HepG2 (cell line): ENCODE data around the gene OSBPL1A. TPM values are rescaled to one million over a fixed set of nuclear protein-coding genes. Genes with fewer than 3 reads are reported as not detected.

Experiments
- ATAC-seq: fragments of 200-7000 bp; cut with Tn5 transposase; 3 replicates; pipeline ENCODE4 v1.9.1; 2020; ENCODE audit warnings: mild to moderate bottlenecking, moderate library complexity
- BruUV-seq: library from RNA; stranded (reverse); fragments of 400-500 nt; replicated peaks from 2 replicates; lab custom pipeline; 2021; lab: Mats Ljungman, UMichigan
- CTCF ChIA-PET: fragments of 300-600 bp; formaldehyde crosslinking; extraction: SDS; loops from one replicate; lab custom pipeline; 2021; ENCODE audit warnings: low total read pairs, inconsistent platforms, low intra/inter-chr PET ratio; lab: Yijun Ruan, JAX
- POLR2A ChIA-PET: fragments of 350-600 bp; sonication (Branson Sonifier 250); formaldehyde crosslinking; loops from one replicate; lab custom pipeline; 2020; ENCODE audit warnings: antibody characterized with exemption, inconsistent platforms; lab: Yijun Ruan, JAX
- DNase-seq: peaks from one replicate; pipeline ENCODE4 v3.0.0-alpha.2; 2015; ENCODE audit warnings: low spot score
- FAIRE-seq: peaks from 3 replicates; lab custom pipeline; 2011; peaks lifted over from hg19 to GRCh38; lab: Jason Lieb, UNC
- H2AFZ ChIP-seq: one replicate; pipeline ENCODE4 v1.6.1; 2011; ENCODE audit warnings: low read length, inconsistent platforms
- H3K27ac ChIP-seq: fragments of 300-600 bp; 3 replicates; pipeline ENCODE4 v1.8.0; 2011; ENCODE audit warnings: mixed run types, mild to moderate bottlenecking, mixed read lengths, low read length, inconsistent platforms; ENCODE audit not compliant: insufficient read depth; ENCODE audit errors: extremely low read length
- H3K27me3 ChIP-seq, 2 experiments: fragments of 200-600 bp in 1 of 2; 2 replicates in 1 of 2; 3 replicates in 1 of 2; pipeline versions ENCODE4 v1.6.0 to v1.8.0; 2011; ENCODE audit warnings: low read length in 2 of 2, mild to moderate bottlenecking in 2 of 2, moderate library complexity in 2 of 2, inconsistent platforms in 1 of 2; ENCODE audit not compliant: insufficient read depth in 2 of 2, control insufficient read depth in 1 of 2
- H3K36me3 ChIP-seq, 2 experiments: fragments of 200-600 bp in 1 of 2; replicated peaks in 1 of 2; 2 replicates in 1 of 2; 3 replicates in 1 of 2; pipeline versions ENCODE4 v1.5.1 to v1.8.0; 2011; ENCODE audit warnings: low read length in 2 of 2, inconsistent platforms in 1 of 2; ENCODE audit not compliant: insufficient read depth in 2 of 2, control insufficient read depth in 1 of 2
- H3K4me1 ChIP-seq: 2 replicates; pipeline ENCODE4 v1.5.1; 2012; ENCODE audit warnings: low read length, inconsistent platforms; ENCODE audit not compliant: insufficient read depth
- H3K4me2 ChIP-seq: 2 replicates; pipeline ENCODE4 v1.6.0; 2011; ENCODE audit warnings: low read depth, low read length, inconsistent platforms
- H3K4me3 ChIP-seq, 3 experiments: fragments of 200-600 bp in 1 of 3; sonication (generic), shearing (Covaris generic) in 1 of 3; replicated peaks in 1 of 3; 2 replicates each; pipeline ENCODE4 v1.5.1; 2011 to 2016; ENCODE audit warnings: low read length in 3 of 3, inconsistent platforms in 2 of 3, low read depth in 2 of 3, mild to moderate bottlenecking in 2 of 3, control low read depth in 1 of 3, mixed read lengths in 1 of 3; ENCODE audit not compliant: insufficient read depth in 1 of 3
- H3K79me2 ChIP-seq: one replicate; pipeline ENCODE4 v1.6.1; 2011; ENCODE audit warnings: low read length, inconsistent platforms; ENCODE audit not compliant: insufficient read depth
- H3K9ac ChIP-seq: 2 replicates; pipeline ENCODE4 v1.6.0; 2011; ENCODE audit warnings: mild to moderate bottlenecking, low read depth, low read length, inconsistent platforms; ENCODE audit not compliant: insufficient read depth
- H3K9me3 ChIP-seq: 2 replicates; pipeline ENCODE4 v1.5.1; 2012; ENCODE audit warnings: mild to moderate bottlenecking, low read length
- H4K20me1 ChIP-seq: 2 replicates; pipeline ENCODE4 v1.6.0; 2011; ENCODE audit warnings: inconsistent platforms, mild to moderate bottlenecking, low read length, moderate library complexity; ENCODE audit not compliant: insufficient read depth
- MAZ ChIP-seq, 2 experiments: sonication (generic) in 1 of 2; formaldehyde crosslinking in 1 of 2; IDR thresholded peaks; 2 replicates each; pipeline versions ENCODE4 v1.5.0 to v1.6.1; 2012 to 2020; ENCODE audit warnings: low read depth in 2 of 2, mild to moderate bottlenecking in 2 of 2, borderline replicate concordance in 1 of 2, improper control_type of control experiment in 1 of 2, low read length in 1 of 2, missing genetic modification reagents in 1 of 2, moderate library complexity in 1 of 2
- MED8 ChIP-seq: sonication (generic); formaldehyde crosslinking; IDR thresholded peaks from 2 replicates; pipeline ENCODE4 v1.8.1; 2023; ENCODE audit warnings: mild to moderate bottlenecking, missing genetic modification reagents; ENCODE audit not compliant: insufficient replicate concordance
- NFAT5 ChIP-seq: sonication (generic); formaldehyde crosslinking; IDR thresholded peaks from 2 replicates; pipeline ENCODE4 v1.4.0; 2020; ENCODE audit warnings: missing genetic modification reagents
- NONO ChIP-seq, 2 experiments: fragments of 450-650 bp in 1 of 2; sonication (generic) in 1 of 2; formaldehyde crosslinking in 1 of 2; IDR thresholded peaks in 1 of 2; conservative IDR thresholded peaks in 1 of 2; 2 replicates each; pipeline versions ENCODE4 v1.6.1 to v1.8.0; 2017 to 2022; ENCODE audit warnings: mild to moderate bottlenecking in 1 of 2, missing genetic modification reagents in 1 of 2, moderate library complexity in 1 of 2
- PBX3 ChIP-seq: sonication (generic); formaldehyde crosslinking; IDR thresholded peaks from 2 replicates; pipeline ENCODE4 v1.8.1; 2023; ENCODE audit warnings: missing genetic modification reagents, inconsistent platforms, borderline replicate concordance
- RFX3 ChIP-seq: IDR thresholded peaks from 2 replicates; pipeline ENCODE4 v1.6.1; 2016; ENCODE audit warnings: missing biosample characterization, missing genetic modification reagents
- ZNF432 ChIP-seq: sonication (generic); formaldehyde crosslinking; IDR thresholded peaks from 2 replicates; pipeline ENCODE4 v1.5.0; 2020; ENCODE audit warnings: missing genetic modification reagents, mild to moderate bottlenecking, borderline replicate concordance
- ZNF615 ChIP-seq: sonication (generic); formaldehyde crosslinking; IDR thresholded peaks from 2 replicates; pipeline ENCODE4 v1.5.0; 2020; ENCODE audit warnings: mild to moderate bottlenecking, missing genetic modification reagents, borderline replicate concordance
- ZNF619 ChIP-seq: sonication (generic); formaldehyde crosslinking; IDR thresholded peaks from 2 replicates; pipeline ENCODE4 v1.4.0; 2020; ENCODE audit warnings: mild to moderate bottlenecking, missing genetic modification reagents
- ZNF672 ChIP-seq: sonication (generic); formaldehyde crosslinking; IDR thresholded peaks from 2 replicates; pipeline ENCODE4 v1.8.1; 2022; ENCODE audit warnings: missing genetic modification reagents
- ZNF713 ChIP-seq: sonication (generic); formaldehyde crosslinking; IDR thresholded peaks from 2 replicates; pipeline ENCODE4 v1.4.0; 2020; ENCODE audit warnings: mild to moderate bottlenecking, missing genetic modification reagents
- WGBS: methylation state at CpG from one replicate; pipeline ENCODE4 v1.1.6; 2017; ENCODE audit warnings: low lambda C conversion rate; 5-methylcytosine and 5-hydroxymethylcytosine counted together
- in situ Hi-C: cut with HindIII; loops from 2 replicates; pipeline ENCODE4 v1.10.0; 2017; ENCODE audit warnings: low pct_unique_long_range_greater_than_20kb; ENCODE audit not compliant: extremely low pct_ligation_motif_present
- intact Hi-C: fragments of 100-400 bp; cut with micrococcal nuclease; formaldehyde crosslinking; loops from one replicate; pipeline ENCODE4 v1.10.0; 2022; ENCODE audit not compliant: unreplicated experiment
- polyA plus RNA-seq, 8 experiments: library from polyadenylated mRNA; depleted of rRNA in 3 of 8; stranded (reverse) in 7 of 8; unstranded in 1 of 8; fragments of >200 nt; fragmentation: Illumina TruSeq in 4 of 8; extraction: Trizol in 4 of 8; gene quantifications; 2 replicates each; pipeline versions ENCODE4 v1.2.1 to v1.2.3, GENCODE V29; 2011 to 2016; ENCODE audit warnings: low read depth in 4 of 8, missing spikeins in 1 of 8, mixed read lengths in 1 of 8; ENCODE audit not compliant: insufficient read depth in 1 of 8
- total RNA-seq, 5 experiments: library from RNA; depleted of rRNA; stranded (reverse); fragments of >200 nt; fragmentation: Illumina TruSeq; extraction: Trizol; gene quantifications; 2 replicates each; pipeline ENCODE4 v1.2.3, GENCODE V29; 2016; ENCODE audit warnings: low read depth in 1 of 5

The OSBPL1A gene
- total and polyA plus RNA-seq, 2 of the 13 experiments (the other 11 are each of a cell fraction or from before 2014, with no cell fraction given), result 0.02 TPM; not detected in 1

GRCh38 chr18:24118750-24119577 lies 278.7 kb downstream of the OSBPL1A start (continued):
- no peak for TF ChIP-seq NFAT5 (CRISPR knock-in tag)
- no peak for TF ChIP-seq ZNF619 (CRISPR knock-in tag)

GRCh38 chr18:24115628-24116027 lies 282.0 kb downstream of the OSBPL1A start:
- Histone ChIP-seq H3K36me3 (peaks cover 0 to 6% of the 10 kb centered on the region in 2 experiments; a peak in 2 of 5 replicates), H3K4me2 (peak overlapping the region; percentile 61; the same call in 1 of the 2 replicates), H3K4me1 (peaks cover 46% of the 10 kb centered on the region), H3K27me3 (no peaks in the 10 kb centered on the region), H3K9me3 (no peaks in the 10 kb centered on the region), H4K20me1 (no peaks in the 10 kb centered on the region), H3K79me2 (no peaks in the 10 kb centered on the region), H3K27ac (peak overlapping the region; percentile 14), H3K9ac (no peak overlapping the region), H2AFZ (no peak overlapping the region), H3K4me3 (no peak overlapping the region)
- in situ Hi-C loops (loop anchor here (5.0 to 10.0 kb wide), 2 partner anchors 148 to 291 kb away; no protein-coding TSS in a partner anchor), intact Hi-C loops (loop anchor here (5.0 kb wide), 3 partner anchors 198 to 488 kb away; no protein-coding TSS in a partner anchor)
- no TSS peak for BruUV-seq
- DNase-seq, result no peak
- no peak for ATAC-seq
- 73% methylated on average over 2 of the region's 2 CpGs for WGBS
- ChIA-PET CTCF (no interaction called here), POLR2A (interaction anchor here (1.4 to 2.2 kb wide), 3 partner anchors 64 to 232 kb away, joined by 3 to 10 read pairs (median 8); no protein-coding TSS in a partner anchor)
- no peak for FAIRE-seq
- TF ChIP-seq ZNF713 (no peak), PBX3 (CRISPR knock-in tag) (no peak), ZNF672 (CRISPR knock-in tag) (no peak), NONO (IDR thresholded peaks at IDR 0.05) (no peak), NONO (CRISPR knock-in tag; conservative IDR thresholded peaks at IDR 0.05) (no peak), ZNF615 (no peak), MAZ (IDR thresholded peaks at IDR 0.05; ENCODE audit: borderline replicate concordance, low read depth, low read length) (no peak), MAZ (CRISPR knock-in tag; IDR thresholded peaks at IDR 0.05; ENCODE audit: low read depth) (no peak), MED8 (CRISPR knock-in tag) (no peak), ZNF432 (CRISPR knock-in tag) (no peak), RFX3 (CRISPR knock-in tag) (no peak)
